ENCODE measurements around the gene RPS2.
"Not testable (repeated sequence)": the region's sequence is repeated elsewhere in the genome, so short reads cannot be mapped to it uniquely, and the experiment has no call there.

The RPS2 gene

DNA sequence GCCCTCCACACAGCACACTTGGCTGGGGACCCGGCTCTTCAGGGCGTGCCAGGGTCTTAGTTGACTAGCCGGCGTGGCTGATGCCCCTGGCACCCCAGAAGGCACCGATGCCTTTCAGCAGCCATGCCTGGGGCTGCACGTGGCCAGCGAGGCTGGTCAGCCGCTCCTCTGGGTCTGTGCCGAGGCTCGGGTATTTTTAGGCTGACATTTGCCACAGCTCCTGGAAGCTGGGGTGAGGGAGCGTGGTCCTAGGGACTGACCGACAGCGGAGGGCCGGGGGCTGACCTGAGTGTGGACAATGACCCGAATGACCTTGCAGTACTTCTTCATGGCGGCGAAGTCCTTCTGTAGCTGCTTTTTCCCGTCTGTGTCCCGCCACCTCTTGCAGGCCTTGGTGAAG is 14.1 kb downstream of the RPS2 start:
- Mint-ChIP-seq H3K4me1 (ENCODE audit: low read depth) (no peaks in the 10 kb centered on the region), H3K4me3 (no peak overlapping the region), H3K36me3 (ENCODE audit: low read depth) (no peaks in the 10 kb centered on the region), H3K27me3 (no peaks in the 10 kb centered on the region), H3K27ac (no peak overlapping the region), H3K9me3 (no peaks in the 10 kb centered on the region)
- no peak for DNase-seq

DNA sequence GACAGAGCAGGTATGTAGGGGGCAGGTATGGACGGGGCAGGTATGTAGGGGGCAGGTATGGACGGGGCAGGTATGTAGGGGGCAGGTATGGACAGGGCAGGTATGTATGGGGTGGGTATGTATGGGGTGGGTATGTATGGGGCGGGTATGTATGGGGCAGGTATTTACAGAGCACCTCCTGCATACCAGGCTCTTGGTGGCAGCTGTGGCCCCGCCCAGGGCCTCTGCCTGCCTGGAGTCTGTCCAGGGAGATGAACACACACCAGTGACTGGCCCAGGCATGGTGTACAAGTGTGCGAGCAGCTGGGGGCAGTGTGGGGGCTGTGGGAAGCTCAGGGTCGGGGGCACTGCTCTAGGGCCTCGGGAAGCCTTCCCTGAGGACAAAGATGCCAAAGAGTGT is 14.6 kb downstream of the RPS2 start:
- no peaks in the 10 kb centered on the region for H3K9me3 Mint-ChIP-seq
- DNase-seq: no peak
- H3K4me3 Mint-ChIP-seq: no peak overlapping the region

DNA sequence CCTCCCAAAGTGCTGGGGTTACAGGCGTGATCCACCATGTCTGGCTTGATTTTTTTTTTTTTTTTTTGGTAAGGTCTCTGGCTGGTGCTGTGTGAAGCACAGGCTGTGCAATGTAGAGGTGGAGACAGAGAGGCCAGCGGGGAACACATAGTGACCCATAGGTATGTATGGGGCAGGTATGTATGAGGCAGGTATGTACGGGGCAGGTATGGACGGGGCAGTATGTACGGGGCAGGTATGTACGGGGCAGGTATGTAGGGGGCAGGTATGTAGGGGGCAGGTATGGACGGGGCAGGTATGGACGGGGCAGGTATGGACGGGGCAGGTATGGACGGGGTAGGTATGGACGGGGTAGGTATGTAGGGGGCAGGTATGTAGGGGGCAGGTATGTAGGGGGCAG is 15.1 kb downstream of the RPS2 start:
- Mint-ChIP-seq H3K4me1 (ENCODE audit: low read depth) (peaks cover 2% of the 10 kb centered on the region), H3K36me3 (ENCODE audit: low read depth) (no peaks in the 10 kb centered on the region), H3K9me3 (no peaks in the 10 kb centered on the region), H3K27ac (no peak overlapping the region), H3K4me3 (no peak overlapping the region), H3K27me3 (no peaks in the 10 kb centered on the region)
- DNase-seq: no peak

More for the DNA sequence above, 14.6 kb downstream of the RPS2 start:
- no peak overlapping the region for H3K27ac Mint-ChIP-seq
- no peaks in the 10 kb centered on the region for H3K4me1 Mint-ChIP-seq (ENCODE audit: low read depth)
- H3K27me3 Mint-ChIP-seq: no peaks in the 10 kb centered on the region
- H3K36me3 Mint-ChIP-seq (ENCODE audit: low read depth): no peaks in the 10 kb centered on the region

DNA sequence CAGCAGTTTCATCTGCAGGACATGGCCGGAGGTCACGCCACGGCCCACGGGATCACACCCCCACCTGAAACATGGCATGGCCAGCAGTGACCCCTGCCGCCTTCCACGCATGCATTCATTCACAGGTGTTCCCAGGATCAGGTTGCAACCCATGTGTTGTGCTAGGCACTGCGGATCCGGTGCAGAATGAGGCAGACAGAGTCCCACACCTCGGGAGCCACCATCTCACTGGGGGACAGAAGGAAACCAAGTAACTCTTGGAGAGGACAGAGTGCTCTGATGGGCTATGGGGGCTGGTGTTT is 17.3 kb downstream of the RPS2 start:
- H3K4me3 Mint-ChIP-seq: no peak overlapping the region
- no peak overlapping the region for H3K27ac Mint-ChIP-seq
- no peak for DNase-seq
- no peaks in the 10 kb centered on the region for H3K27me3 Mint-ChIP-seq
- no peaks in the 10 kb centered on the region for H3K9me3 Mint-ChIP-seq
- peaks cover 17% of the 10 kb centered on the region for H3K4me1 Mint-ChIP-seq (ENCODE audit: low read depth)
- peaks cover 2% of the 10 kb centered on the region for H3K36me3 Mint-ChIP-seq (ENCODE audit: low read depth)

DNA sequence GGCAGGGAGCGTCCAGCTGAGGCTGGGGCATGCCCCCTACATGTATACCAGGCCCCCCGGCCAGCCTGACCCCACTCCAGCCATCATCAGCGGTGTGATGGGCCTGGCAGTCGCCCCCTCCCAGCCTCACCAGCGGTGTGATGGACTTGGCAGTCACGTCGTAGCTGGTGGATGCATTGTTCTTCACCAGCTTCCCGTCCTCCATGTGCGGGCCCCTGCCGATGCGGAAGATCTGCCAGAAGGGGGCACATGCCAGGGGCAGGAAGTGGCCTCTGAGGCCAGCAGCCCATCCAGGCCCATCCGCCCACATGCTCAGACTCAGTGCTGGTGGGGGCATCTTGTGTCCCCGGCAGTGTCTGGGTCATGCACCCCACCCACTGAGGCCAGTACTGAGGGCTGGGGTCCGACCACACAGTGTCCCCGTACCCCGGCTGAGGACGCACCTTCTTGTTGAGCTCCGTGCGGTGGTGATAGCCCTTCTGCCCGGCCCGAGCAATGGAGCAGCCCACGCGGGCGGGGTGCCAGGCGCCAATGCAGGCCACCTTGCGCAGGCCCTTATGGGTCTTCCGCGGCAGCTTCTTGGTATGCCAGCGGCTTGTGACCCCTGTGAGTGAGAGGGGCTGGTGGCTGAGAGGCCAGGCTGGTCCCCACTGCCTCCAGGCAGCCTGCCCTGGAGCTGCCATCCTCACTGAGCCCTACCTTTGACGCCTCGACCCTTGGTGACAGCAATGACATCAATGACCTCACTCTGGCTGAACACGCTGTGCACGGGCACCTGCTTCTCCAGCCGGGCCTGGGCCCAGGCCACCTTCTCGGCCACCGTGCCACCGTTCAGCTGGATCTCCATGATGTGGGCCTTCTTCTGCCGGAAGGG is 17.9 kb downstream of the RPS2 start:
- Mint-ChIP-seq H3K4me3 (no peak overlapping the region), H3K9me3 (no peaks in the 10 kb centered on the region), H3K4me1 (ENCODE audit: low read depth) (peaks cover 23% of the 10 kb centered on the region), H3K27me3 (no peaks in the 10 kb centered on the region), H3K27ac (no peak overlapping the region), H3K36me3 (ENCODE audit: low read depth) (peaks cover 2% of the 10 kb centered on the region)
- no peak for DNase-seq

DNA sequence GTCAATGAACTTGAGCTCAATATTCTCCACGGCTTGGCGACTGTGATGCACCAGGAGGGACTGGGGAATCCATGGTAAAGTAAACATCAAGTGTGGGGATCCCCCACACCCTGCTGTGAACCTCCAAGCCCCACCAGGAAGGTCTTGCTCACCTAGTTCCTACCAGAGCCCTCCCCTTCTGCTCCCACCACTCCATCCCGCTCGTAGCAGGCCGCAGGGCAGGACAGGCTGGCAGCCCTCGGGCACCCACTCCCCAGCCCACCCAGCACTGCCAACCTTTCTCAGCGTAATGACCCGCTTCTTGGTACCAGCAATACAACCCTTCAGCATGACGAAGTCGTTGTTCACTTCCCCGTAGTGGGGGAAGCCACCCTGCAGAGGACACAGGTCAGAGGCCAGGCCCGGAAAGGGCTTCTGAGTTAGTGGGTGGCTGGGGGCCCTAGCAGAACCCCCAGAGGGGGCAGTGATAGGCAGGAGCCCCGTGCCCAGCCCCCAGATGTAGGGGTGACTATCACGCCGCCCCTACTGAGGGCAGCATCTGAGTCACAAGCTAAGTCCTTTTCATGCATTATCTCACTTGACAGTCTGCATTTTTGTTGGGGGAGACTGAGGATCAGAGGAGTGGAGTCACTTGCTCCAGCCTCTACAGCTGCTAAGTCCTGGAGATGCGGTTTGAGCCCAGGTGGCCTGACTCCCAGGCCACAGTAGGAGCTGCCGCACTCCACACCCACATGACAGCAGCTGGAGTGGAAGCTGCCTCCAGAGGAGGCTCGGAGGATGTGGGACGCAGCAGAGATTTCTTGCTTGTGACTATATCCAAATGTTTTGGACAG is 18.9 kb downstream of the RPS2 start:
- Mint-ChIP-seq H3K27ac (no peak overlapping the region), H3K4me1 (ENCODE audit: low read depth) (peaks cover 29% of the 10 kb centered on the region), H3K9me3 (no peaks in the 10 kb centered on the region), H3K4me3 (no peak overlapping the region), H3K27me3 (no peaks in the 10 kb centered on the region), H3K36me3 (ENCODE audit: low read depth) (peaks cover 2% of the 10 kb centered on the region)
- DNase-seq: no peak

DNA sequence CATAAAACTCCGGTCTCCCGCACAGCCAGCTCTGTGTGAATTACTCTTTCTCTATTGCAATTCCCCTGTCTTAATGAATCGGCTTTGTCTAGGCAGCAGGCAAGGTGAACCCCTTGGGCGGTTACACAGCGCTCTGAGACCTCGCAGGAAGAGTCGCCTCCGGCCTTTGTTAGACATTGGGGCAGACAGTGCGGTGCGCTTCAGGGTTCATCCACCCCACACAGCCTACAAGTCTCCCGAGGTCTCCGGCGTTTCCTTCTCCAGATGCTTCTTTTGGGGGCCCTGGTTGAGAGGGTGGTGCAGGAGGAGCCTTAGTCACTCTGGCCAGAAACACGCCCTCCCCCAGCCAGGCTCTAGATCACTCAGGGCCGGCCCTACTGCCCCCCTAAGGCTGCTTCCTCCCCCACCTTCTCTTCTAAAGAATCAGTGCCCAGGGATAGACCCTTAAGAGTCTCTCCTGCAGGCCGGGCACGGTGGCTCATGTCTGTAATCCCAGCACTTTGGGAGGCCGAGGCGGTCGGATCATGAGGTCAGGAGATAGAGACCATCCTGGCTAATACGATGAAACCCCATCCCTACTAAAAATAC is 19.9 kb downstream of the RPS2 start:
- Mint-ChIP-seq H3K27me3 (no peaks in the 10 kb centered on the region), H3K27ac (peak overlapping the region; percentile 38), H3K9me3 (no peaks in the 10 kb centered on the region), H3K4me3 (peak overlapping the region; percentile 92), H3K4me1 (ENCODE audit: low read depth) (peaks cover 29% of the 10 kb centered on the region), H3K36me3 (ENCODE audit: low read depth) (peaks cover 8% of the 10 kb centered on the region)
- DNase-seq: no peak

DNA sequence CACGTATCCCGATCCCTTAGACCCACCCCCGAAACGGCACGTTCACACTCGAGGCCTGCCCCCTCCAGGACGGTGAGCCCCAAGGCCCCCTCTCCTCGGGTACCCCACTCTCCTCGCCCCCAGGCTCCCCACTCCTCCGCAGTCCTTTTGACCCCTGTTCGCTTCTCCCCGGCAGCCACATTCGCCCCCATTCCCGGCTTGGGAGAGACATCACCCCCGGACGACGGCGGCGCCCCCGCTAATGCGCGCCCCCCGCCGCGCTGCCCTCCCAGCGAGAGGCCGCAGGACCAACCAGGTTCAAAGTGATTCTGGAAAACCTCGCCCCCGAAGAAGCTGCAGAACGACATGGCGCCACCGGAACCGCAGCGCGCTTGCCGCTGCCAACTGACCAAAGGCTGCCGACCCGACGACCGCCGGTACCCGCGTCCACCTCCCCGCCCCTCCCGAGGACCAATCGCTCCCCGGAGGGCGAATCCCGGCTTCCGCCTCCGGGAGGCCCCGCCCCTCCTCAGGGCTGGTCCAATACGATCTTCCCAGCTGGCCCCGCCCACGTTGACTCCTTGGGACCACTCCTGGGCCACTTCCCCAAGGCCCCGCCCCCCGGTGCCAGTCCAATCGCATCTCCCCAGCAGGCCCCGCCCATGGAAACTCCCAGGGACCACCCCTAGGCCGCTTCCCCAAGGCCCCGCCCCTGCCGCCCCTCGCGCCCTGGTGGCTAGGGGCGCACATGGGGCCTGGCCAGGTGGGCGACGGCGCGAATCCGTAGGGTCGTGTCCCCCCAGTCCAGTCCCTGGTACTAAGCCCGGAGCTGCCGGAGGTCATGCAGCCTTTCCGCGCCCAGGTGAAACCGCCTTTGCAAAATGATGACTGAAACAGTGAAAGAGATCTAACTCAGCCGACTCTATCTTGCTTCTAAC is 21.6 kb downstream of the RPS2 start, which contains the start of gene MSRB1:
MSRB1 (minus strand) TSS at position 390 of the 917 bp plus-strand sequence; CDS start at position 347, 43 bp downstream.
- H3K36me3 Mint-ChIP-seq (ENCODE audit: low read depth): peaks cover 20% of the 10 kb centered on the region
- peak within 1 kb of the TSS; percentile 91 for H3K27ac Mint-ChIP-seq
- H3K9me3 Mint-ChIP-seq: no peaks in the 10 kb centered on the region
- peak within 1 kb of the TSS; percentile 92 for H3K4me3 Mint-ChIP-seq
- H3K27me3 Mint-ChIP-seq: no peaks in the 10 kb centered on the region
- DNase-seq: peak; percentile 99
- H3K4me1 Mint-ChIP-seq (ENCODE audit: low read depth): peaks cover 29% of the 10 kb centered on the region

DNA sequence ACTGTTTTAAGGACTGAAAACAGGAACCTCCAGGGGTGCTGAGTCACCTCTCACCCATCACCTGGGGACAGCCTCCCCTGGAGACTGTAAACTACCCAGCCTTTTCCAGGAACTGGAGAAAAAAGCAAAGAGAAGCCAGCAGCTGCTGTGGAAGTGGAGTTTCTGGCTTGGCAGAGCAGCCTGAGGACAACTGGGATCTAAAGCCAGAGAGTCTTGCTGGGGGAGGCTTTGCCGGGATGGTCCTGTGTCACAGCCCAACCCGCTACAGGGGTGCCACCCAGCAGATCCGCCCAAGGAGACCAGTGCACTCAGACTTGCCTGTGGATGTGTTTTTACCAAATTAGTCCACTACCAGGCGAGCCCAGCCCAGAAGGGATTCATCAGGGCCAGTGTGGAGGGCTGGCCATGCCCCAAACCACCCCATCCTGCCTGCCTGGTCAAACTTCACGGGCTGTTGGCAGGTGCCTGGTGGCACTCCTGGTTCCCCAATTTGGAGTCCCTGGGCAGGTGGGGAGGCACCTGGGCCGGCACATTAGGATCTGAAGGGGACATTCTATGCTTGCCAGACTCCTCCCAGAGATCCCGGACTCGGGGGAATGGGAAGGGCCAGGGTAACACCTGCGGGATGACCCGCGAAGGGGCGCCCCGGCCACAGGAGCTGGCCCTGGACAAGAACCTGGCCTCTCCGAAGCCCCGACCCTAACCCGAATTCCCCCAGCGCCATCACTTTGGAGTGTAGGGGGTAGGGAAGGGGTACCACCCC is 22.4 kb downstream of the RPS2 start:
- Mint-ChIP-seq H3K9me3 (no peaks in the 10 kb centered on the region), H3K4me3 (peak overlapping the region; percentile 92), H3K36me3 (ENCODE audit: low read depth) (peaks cover 24% of the 10 kb centered on the region), H3K27me3 (no peaks in the 10 kb centered on the region), H3K27ac (peak overlapping the region; percentile 91), H3K4me1 (ENCODE audit: low read depth) (peaks cover 29% of the 10 kb centered on the region)
- peak; percentile 48 for DNase-seq

DNA sequence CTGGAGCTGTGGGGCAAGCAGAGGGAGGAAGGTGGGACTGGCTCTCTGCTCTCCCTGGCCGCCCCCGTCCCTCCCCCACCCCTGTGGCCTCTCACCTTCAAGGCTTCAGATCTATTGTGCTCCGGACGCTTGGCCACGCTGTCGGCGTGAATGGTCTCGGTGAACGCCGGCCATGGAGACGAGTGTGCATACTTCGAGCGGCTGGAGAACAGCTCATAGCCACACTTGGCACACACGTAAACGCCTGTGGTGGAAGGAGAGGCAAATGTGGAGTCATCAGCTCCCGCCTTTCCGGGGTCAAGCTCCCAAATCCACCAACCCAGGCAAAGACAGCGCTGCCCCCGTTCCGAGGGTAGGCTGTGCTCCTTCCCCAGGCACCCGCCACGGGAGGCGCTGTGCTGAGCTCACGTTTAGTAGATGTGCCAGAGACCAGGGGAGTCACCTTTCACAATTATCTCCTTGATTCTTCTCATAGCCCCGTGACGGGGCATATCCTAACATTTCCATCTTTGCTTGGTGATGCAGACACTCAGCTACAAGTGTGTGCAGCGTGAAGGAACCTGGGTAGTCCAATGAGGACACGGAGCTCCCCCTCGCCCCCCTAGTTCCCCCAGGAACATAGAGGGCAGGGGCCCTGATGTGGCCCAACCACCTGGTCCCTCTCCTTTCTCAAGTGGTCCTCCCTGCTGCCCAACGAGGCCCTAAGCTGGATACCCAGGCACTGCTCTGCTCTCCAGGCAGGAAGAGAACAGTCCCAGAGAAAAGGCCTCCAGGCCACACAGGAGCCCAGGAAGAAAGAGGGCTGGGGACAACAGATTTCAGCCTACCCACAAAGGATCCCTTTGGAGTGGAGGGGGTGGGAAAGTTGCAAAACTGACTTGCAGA is 23.2 kb downstream of the RPS2 start:
- H3K36me3 Mint-ChIP-seq (ENCODE audit: low read depth): peaks cover 26% of the 10 kb centered on the region
- peak overlapping the region; percentile 52 for H3K27ac Mint-ChIP-seq
- H3K4me3 Mint-ChIP-seq: peak overlapping the region; percentile 92
- H3K27me3 Mint-ChIP-seq: no peaks in the 10 kb centered on the region
- peaks cover 29% of the 10 kb centered on the region for H3K4me1 Mint-ChIP-seq (ENCODE audit: low read depth)
- H3K9me3 Mint-ChIP-seq: no peaks in the 10 kb centered on the region
- no peak for DNase-seq

DNA sequence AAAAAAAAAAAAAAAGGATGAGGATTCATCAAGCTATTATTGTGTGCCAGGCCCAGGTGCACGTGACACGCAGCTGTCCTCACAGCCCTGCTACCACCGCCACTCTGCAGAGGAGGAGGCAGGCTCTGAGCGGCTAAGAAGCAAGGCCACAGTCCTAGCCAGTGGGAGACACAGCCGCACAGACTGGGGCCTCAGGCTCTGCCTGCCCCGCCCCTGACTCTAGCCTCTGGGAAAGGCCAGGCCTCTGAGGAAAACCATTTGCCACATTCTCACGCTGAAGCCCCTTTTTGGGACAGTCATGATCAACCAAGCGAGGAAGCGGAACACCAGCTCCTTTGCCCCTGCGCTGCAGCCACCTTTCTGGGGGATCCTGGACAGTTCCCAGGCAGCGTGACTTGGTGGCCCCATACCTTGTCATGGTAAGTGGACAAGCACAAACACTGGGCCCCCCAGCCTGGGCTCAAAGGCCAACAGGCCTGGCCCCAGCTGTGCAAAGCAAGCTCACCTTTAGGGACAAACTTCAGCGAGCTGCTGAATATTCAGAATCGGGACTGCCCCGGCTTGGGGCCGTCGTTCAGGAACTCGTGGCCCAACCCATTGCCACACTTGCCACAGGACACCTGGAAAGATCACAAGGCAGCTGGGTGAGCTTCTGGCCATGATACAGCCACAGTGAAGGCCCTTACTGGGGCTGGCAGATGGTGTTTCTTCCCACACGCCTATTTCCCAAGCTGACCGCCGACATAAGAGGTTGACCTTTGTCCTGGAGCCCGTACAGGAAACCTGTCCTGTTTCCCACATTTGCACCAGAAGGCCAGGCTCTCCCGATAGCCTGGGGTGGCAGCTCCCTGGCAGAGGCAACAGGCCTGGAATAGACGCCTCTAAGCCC is 24.1 kb downstream of the RPS2 start:
- peaks cover 29% of the 10 kb centered on the region for H3K4me1 Mint-ChIP-seq (ENCODE audit: low read depth)
- no peak overlapping the region for H3K4me3 Mint-ChIP-seq
- no peak for DNase-seq
- no peak overlapping the region for H3K27ac Mint-ChIP-seq
- peaks cover 26% of the 10 kb centered on the region for H3K36me3 Mint-ChIP-seq (ENCODE audit: low read depth)
- no peaks in the 10 kb centered on the region for H3K27me3 Mint-ChIP-seq
- no peaks in the 10 kb centered on the region for H3K9me3 Mint-ChIP-seq

DNA sequence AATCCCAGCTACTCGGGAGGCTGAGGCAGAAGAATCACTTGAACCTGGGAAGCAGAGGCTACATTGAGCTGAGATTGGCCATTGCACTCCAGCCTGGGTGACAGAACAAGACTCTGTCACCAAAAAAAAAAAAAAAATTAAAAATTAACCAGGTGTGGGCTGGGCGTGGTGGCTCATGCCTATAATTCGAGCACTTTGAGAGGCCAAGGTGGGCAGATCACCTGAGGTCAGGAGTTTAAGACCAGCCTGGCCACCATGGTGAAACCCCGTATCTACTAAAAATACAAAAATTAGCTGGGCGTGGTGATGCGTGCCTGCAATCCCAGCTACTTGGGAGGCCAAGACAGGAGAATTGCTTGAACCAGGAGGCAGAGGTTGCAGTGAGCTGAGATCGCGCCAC is 24.8 kb downstream of the RPS2 start:
- not testable (repeated sequence) for H3K4me3 Mint-ChIP-seq

More for the DNA sequence above, 24.8 kb downstream of the RPS2 start:
- peaks cover 29% of the 10 kb centered on the region for H3K4me1 Mint-ChIP-seq (ENCODE audit: low read depth)
- H3K9me3 Mint-ChIP-seq, DNase-seq, H3K27me3 Mint-ChIP-seq, H3K27ac Mint-ChIP-seq: not testable (repeated sequence)
- peaks cover 26% of the 10 kb centered on the region for H3K36me3 Mint-ChIP-seq (ENCODE audit: low read depth)

Measured in activated T-cell treated with anti-CD3 and anti-CD28 coated beads, Interleukin-2, amount 50 U/mL, for 24 hours (primary cell).